Parathyroid adenoma (tissue), 2 donors: Measurements from ENCODE around the gene OR5AK2.
"Not testable (repeated sequence)": the region's sequence is repeated elsewhere in the genome, so short reads cannot be mapped to it uniquely, and the experiment has no call there.

ENCODE experiments used
- H2AFZ ChIP-seq: fragments of 300-600 bp; sonication (generic); one replicate; pipeline ENCODE4 v1.7.0; 2017; ENCODE audit warnings: antibody characterized with exemption, mild to moderate bottlenecking
- H3K27ac ChIP-seq: fragments of 300-600 bp; sonication (generic); one replicate; pipeline ENCODE4 v1.7.0; 2017
- H3K27me3 ChIP-seq: fragments of 300-600 bp; sonication (generic); one replicate; pipeline ENCODE4 v1.7.0; 2017; ENCODE audit warnings: low read length; ENCODE audit not compliant: control insufficient read depth, insufficient read depth
- H3K36me3 ChIP-seq: fragments of 300-600 bp; sonication (generic); one replicate; pipeline ENCODE4 v1.7.0; 2017; ENCODE audit warnings: low read length; ENCODE audit not compliant: control insufficient read depth, insufficient read depth
- H3K4me1 ChIP-seq: fragments of 300-600 bp; sonication (generic); one replicate; pipeline ENCODE4 v1.7.0; 2017; ENCODE audit warnings: control low read depth
- H3K4me2 ChIP-seq: fragments of 300-600 bp; sonication (generic); one replicate; pipeline ENCODE4 v1.7.0; 2017; ENCODE audit warnings: low read length
- H3K4me3 ChIP-seq: fragments of 300-600 bp; sonication (generic); one replicate; pipeline ENCODE4 v1.7.0; 2017; ENCODE audit warnings: low read depth, low read length
- H3K79me2 ChIP-seq: fragments of 300-600 bp; sonication (generic); one replicate; pipeline ENCODE4 v1.7.0; 2017; ENCODE audit warnings: control low read depth
- H3K9ac ChIP-seq: fragments of 300-600 bp; sonication (generic); one replicate; pipeline ENCODE4 v1.7.0; 2017; ENCODE audit warnings: mild to moderate bottlenecking
- H3K9me3 ChIP-seq: fragments of 300-600 bp; sonication (generic); one replicate; pipeline ENCODE4 v1.7.0; 2017; ENCODE audit warnings: low read length; ENCODE audit not compliant: control insufficient read depth
- TF ChIP-seq, protein P1 (sequence below): fragments of 300-600 bp; sonication (generic); IDR thresholded peaks from one replicate; pipeline ENCODE4 v1.7.0; 2017; ENCODE audit warnings: antibody characterized with exemption, mild to moderate bottlenecking
- donor health status: primary hyperparathyroidism.

OR5AK2 gene, protein sequence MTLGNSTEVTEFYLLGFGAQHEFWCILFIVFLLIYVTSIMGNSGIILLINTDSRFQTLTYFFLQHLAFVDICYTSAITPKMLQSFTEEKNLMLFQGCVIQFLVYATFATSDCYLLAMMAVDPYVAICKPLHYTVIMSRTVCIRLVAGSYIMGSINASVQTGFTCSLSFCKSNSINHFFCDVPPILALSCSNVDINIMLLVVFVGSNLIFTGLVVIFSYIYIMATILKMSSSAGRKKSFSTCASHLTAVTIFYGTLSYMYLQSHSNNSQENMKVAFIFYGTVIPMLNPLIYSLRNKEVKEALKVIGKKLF

DNA sequence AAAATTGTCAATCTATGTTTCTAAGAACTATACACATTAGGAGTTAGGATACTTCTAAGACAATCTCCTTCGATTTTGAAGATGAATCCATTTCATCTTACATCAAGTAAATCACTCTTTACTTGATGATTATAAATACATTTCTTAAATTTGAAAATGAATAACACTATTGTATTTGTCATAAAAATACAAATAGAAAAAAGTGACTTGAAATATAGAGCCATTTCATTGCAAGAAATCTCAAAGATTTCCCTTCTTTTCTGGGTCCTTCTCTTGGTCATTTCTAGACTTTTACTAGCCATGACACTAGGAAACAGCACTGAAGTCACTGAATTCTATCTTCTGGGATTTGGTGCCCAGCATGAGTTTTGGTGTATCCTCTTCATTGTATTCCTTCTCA is at the start of gene OR5AK2:
Gene OR5AK2 (plus strand): TSS at position 301 of the 400 bp plus-strand sequence. CDS start 0 bp downstream, at position 301.
- Histone ChIP-seq H3K9ac (no peak within 1 kb of the TSS), H3K4me2 (no peak within 1 kb of the TSS), H3K4me1 (no peaks in the 10 kb centered on the region), H3K36me3 (no peaks in the 10 kb centered on the region), H3K4me3 (no peak within 1 kb of the TSS), H3K27me3 (no peaks in the 10 kb centered on the region), H3K79me2 (no peaks in the 10 kb centered on the region), H3K27ac (no peak within 1 kb of the TSS), H2AFZ (no peak within 1 kb of the TSS), H3K9me3 (no peaks in the 10 kb centered on the region)
- TF ChIP-seq, protein P1, sequence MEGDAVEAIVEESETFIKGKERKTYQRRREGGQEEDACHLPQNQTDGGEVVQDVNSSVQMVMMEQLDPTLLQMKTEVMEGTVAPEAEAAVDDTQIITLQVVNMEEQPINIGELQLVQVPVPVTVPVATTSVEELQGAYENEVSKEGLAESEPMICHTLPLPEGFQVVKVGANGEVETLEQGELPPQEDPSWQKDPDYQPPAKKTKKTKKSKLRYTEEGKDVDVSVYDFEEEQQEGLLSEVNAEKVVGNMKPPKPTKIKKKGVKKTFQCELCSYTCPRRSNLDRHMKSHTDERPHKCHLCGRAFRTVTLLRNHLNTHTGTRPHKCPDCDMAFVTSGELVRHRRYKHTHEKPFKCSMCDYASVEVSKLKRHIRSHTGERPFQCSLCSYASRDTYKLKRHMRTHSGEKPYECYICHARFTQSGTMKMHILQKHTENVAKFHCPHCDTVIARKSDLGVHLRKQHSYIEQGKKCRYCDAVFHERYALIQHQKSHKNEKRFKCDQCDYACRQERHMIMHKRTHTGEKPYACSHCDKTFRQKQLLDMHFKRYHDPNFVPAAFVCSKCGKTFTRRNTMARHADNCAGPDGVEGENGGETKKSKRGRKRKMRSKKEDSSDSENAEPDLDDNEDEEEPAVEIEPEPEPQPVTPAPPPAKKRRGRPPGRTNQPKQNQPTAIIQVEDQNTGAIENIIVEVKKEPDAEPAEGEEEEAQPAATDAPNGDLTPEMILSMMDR: no peak

DNA sequence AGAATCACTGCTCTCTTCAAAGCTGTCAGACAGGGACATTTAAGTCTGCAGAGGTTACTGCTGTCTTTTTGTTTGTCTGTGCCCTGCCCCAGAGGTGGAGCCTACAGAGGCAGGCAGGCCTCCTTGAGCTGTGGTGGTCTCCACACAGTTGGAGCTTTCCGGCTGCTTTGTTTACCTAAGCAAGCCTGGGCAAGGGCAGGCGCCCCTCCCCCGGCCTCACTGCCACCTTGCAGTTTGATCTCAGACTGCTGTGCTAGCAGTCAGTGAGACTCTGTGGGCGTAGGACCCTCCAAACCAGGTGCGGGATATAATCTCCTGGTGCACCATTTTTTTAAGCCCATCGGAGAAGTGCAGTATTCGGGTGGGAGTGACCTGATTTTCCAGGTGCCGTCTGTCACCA is 43.2 kb upstream of the OR5AK2 start:
- not testable (repeated sequence) for H3K4me2 ChIP-seq, H2AFZ ChIP-seq, H3K27me3 ChIP-seq, H3K9ac ChIP-seq, H3K27ac ChIP-seq, H3K9me3 ChIP-seq, H3K4me1 ChIP-seq, H3K4me3 ChIP-seq, H3K36me3 ChIP-seq, H3K79me2 ChIP-seq

DNA sequence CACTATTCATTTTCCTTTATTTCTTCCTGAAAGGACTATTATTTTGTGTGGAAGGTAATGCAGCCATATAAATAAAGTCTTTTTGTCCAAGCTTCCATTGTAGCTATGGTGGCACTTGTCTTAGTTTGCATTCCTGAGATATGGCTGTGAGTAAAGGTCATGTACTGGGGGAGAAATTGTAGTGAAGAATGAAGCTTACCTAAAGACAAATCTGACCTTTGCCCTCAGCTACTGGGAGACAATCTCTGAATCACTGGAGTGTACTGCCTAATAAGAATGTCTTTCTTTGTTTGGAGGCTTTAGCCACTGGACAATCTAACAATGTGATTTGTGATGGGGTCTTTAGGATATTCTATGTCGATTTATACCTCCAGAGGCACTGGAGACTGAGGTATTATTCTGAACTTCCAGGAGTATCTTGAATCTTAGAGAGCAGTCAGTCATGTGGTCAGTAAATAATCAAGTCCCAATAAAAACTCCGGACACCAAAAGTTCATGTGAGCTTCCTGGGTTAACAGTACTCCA is 39.7 kb upstream of the OR5AK2 start:
- Histone ChIP-seq H3K4me2 (no peak overlapping the region), H2AFZ (no peak overlapping the region), H3K36me3 (no peaks in the 10 kb centered on the region), H3K27me3 (no peaks in the 10 kb centered on the region), H3K9me3 (no peaks in the 10 kb centered on the region), H3K9ac (no peak overlapping the region), H3K27ac (no peak overlapping the region), H3K4me1 (no peaks in the 10 kb centered on the region), H3K79me2 (no peaks in the 10 kb centered on the region), H3K4me3 (no peak overlapping the region)
- TF ChIP-seq, protein P1: no peak

GRCh38 chr11:56950510-56950909 is 38.2 kb upstream of the OR5AK2 start:
- no peaks in the 10 kb centered on the region for H3K9me3 ChIP-seq
- TF ChIP-seq, protein P1: no peak
- H3K36me3 ChIP-seq: no peaks in the 10 kb centered on the region
- no peak overlapping the region for H3K9ac ChIP-seq
- H3K4me2 ChIP-seq: no peak overlapping the region
- H3K27me3 ChIP-seq: no peaks in the 10 kb centered on the region
- no peak overlapping the region for H3K4me3 ChIP-seq
- H3K79me2 ChIP-seq: no peaks in the 10 kb centered on the region
- no peak overlapping the region for H2AFZ ChIP-seq
- H3K4me1 ChIP-seq: no peaks in the 10 kb centered on the region
- H3K27ac ChIP-seq: no peak overlapping the region

DNA sequence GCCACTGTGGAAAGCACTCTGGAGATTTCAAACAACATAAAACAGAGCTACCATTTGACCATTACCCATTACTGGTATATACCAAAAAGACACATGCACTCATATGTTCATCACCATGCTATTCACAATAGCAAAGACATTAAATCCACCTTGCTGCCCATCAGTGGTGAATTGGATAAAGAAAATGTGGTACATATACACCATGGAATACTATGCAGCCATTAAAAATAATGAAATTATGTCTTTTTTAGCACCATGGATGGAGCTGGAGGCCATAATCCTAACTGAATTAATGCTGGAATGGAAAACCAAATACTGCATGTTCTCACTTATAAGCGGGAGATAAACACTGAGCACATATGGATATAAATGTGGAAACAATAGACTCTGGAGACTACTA is 34.8 kb upstream of the OR5AK2 start:
- not testable (repeated sequence) for H2AFZ ChIP-seq, H3K79me2 ChIP-seq, H3K4me2 ChIP-seq, H3K4me3 ChIP-seq, H3K27ac ChIP-seq, H3K9ac ChIP-seq, H3K9me3 ChIP-seq, H3K4me1 ChIP-seq, H3K27me3 ChIP-seq, H3K36me3 ChIP-seq
